NCI-H146 (cell line): ENCODE results near the gene PSMD14.

Experiments used
- DNase-seq: peaks from one replicate; lab custom pipeline; 2025; lab: John Stamatoyannopoulos, UW

PSMD14 gene

DNA sequence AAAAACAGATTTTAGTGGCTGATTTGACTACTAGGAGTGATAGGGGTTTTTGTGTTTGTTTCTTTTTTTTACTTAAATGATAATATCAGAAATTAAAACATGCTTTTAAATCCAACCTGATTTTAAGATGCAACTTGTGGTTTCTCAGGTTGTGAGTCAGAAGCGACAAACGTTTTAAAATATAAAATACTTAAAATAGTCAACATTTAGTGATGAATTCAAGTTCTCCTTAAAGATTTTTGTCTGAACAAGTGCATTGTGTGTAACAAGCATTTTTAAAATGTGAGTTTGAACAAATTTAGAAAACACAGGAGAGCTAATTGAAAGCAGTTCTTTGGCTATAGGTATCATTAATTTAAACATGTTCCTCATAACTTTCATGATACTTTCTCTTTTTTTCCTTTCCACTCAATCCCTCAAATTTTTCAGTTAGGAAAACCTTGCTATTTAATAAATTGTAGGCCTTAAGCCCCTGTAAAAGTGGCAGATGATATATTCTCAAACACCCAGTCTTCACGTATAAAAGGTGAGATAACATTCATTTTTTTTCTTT, 111.5 kb downstream of the PSMD14 start:
- DNase-seq, result no peak

DNA sequence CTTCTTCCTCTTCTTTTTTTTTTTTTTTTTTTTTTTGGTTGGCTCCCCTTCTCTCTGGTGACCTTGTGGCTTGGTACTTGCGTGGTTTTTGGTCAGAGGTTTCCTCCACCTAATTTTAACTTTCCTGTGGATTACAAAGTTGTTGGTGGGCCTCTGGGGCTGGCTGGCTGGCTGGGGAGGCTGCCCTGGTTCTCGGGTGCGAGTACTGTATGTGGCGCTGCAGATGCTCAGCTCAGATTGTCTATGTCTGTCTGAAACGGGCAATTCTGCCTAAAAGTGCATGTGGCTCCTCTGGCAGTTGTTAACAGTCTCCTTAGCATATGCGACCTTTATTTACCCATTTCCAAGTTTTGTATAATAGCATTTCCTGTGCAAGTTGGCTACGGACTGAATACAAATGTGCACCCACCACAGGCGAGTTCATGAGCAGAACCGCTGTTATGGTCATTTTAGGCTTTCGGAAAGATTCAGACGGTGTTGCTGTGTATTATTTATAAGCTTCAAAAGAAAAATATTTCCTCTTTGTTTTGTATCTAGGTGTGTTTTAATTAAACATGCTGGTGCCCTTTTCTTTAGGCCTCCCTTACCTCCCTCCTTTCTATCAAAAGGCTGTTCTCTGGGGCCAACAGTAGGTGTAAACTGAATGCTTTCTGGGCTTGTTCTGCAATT, 112.3 kb downstream of the PSMD14 start:
- DNase-seq, result no peak

DNA sequence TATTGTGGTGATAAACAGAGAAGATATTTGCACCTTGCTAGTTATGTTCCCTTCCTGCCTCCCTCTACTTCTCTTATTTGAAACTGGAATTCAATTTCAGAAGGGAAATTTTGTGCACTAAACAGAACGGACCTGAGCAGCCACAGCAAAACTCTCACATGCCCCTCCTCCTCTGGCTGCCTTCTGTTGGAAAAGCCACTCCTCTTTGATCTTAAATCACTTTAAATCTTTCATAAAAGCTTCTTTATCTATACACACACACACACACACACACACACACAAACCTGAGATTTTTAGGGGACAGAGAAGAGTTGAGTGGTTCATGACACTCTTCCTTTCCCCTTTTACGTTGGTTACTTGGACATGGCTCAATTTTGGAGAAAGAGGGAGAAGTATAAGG, 113.5 kb downstream of the PSMD14 start:
- no peak for DNase-seq

DNA sequence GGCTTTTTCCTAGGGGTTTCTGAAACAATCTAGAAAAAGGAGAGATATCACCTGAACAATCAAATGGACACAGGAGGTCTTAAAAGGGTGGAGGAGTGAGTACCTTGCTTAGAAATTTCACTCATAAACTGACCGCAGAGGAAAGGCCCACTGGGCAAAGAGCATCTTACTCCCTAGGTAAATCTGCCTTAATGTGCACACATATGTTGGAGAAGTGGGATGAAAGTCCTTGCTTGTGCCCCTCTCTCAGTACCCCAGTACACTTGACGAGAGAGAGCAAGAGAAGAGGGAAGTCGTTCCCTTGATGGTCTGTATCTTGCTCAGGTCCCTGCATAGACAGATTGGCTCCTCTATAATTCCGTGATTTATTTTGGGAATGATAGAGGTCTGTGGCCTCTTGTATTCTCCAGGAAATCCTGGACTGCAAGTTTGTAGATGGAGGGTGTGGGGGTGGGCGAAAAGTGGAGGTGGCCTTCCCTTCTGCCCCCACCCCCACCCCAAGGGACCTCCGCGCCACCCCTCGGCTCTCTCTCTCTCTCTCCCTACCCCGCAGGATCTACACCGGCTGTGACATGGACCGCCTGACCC, 114.7 kb downstream of the PSMD14 start:
- DNase-seq, result no peak

DNA sequence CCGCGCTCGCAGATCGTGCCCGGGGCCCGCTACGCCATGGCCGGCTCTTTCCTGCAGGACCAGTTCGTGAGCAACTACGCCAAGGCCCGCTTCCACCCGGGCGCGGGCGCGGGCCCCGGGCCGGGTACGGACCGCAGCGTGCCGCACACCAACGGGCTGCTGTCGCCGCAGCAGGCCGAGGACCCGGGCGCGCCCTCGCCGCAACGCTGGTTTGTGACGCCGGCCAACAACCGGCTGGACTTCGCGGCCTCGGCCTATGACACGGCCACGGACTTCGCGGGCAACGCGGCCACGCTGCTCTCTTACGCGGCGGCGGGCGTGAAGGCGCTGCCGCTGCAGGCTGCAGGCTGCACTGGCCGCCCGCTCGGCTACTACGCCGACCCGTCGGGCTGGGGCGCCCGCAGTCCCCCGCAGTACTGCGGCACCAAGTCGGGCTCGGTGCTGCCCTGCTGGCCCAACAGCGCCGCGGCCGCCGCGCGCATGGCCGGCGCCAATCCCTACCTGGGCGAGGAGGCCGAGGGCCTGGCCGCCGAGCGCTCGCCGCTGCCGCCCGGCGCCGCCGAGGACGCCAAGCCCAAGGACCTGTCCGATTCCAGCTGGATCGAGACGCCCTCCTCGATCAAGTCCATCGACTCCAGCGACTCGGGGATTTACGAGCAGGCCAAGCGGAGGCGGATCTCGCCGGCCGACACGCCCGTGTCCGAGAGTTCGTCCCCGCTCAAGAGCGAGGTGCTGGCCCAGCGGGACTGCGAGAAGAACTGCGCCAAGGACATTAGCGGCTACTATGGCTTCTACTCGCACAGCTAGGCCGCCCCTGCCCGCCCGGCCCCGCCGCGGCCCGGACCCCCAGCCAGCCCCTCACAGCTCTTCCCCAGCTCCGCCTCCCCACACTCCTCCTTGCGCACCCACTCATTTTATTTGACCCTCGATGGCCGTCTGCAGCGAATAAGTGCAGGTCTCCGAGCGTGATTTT, 115.5 kb downstream of the PSMD14 start:
- DNase-seq, result no peak

DNA sequence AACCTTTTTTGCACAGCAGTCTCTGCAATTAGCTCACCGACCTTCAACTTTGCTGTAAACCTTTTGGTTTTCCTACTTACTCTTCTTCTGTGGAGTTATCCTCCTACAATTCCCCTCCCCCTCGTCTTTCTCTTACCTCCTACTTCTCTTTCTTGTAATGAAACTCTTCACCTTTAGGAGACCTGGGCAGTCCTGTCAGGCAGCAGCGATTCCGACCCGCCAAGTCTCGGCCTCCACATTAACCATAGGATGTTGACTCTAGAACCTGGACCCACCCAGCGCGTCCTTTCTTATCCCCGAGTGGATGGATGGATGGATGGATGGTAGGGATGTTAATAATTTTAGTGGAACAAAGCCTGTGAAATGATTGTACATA, 116.2 kb downstream of the PSMD14 start:
- DNase-seq, result no peak

DNA sequence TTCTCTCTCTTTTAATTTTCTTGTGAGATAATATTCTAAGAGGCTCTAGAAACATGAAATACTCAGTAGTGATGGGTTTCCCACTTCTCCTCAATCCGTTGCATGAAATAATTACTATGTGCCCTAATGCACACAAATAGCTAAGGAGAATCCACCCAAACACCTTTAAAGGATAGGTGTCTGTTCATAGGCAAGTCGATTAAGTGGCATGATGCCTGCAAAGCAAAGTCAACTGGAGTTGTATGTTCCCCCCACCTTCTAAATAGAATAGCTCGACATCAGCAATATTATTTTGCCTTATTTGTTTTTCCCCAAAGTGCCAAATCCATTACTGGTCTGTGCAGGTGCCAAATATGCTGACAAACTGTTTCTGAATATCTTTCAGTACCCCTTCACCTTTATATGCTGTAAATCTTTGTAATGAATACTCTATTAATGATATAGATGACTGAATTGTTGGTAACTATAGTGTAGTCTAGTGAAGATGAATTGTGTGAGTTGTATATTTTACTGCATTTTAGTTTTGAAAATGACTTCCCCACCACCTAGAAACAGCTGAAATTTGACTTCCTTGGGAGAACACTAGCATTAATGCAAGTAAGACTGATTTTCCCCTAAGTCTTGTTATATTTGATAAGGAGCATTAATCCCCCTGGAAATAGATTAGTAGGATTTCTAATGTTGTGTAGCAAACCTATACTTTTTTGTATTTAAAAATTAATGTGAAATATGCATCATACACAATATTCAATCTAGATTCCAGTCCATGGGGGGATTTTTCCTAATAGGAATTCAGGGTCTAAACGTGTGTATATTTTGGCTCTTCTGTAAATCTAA, 116.9 kb downstream of the PSMD14 start:
- no peak for DNase-seq

DNA sequence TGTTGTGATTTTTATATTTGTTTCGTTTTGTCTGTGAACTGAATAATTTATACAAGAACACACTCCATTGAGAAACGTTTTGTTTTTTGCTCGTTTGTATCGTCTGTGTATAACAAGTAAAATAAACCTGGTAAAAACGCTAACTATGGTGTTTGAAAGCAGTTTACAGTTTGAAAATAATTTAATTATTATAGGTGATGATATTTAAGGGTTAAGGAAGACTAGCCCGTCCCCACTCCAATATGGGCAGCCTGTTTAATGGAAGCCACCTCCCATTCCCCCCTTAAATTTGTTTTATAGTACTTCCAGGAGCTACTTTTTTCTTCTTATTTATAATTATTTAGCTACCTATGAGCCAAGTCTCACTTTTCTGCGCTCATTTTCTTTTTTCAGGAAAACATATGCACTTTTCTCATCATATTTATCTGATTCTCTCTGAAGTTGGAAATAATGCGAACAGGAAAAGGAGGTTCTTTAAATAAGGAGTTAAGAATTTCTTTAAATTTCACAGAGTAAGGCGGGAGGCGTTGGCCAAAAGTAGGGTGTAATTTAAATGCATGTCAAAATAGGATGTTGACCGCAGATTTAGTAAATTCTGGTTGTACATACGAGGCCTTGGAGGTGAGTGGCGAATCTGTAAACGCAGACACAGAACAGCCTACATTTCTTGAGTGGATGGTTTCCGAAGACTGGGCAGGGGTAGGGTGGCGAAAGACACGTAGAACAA, 117.7 kb downstream of the PSMD14 start:
- DNase-seq, result no peak

DNA sequence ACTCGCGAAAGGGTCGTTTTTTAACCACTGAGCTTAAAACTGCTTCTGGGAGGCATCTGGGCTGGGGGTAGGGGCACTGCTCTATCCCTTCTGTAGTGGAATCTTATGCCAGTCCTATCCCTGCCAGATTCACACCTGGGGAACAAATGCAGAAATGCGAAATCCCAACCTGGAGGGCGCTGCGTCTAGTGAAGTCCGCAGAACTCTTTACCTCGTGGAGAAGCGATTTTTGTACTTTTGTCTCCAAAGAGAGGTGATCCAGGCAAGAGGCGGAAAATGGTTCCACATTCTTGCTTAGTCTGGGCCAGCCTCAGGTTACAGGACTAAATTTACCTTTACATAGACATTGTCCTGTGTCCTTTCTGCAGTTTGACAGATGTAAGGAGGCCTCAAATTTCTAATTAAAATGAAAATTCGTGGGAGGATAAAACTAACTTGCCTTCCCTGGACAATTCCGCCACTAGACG, 118.3 kb downstream of the PSMD14 start:
- DNase-seq, result no peak

DNA sequence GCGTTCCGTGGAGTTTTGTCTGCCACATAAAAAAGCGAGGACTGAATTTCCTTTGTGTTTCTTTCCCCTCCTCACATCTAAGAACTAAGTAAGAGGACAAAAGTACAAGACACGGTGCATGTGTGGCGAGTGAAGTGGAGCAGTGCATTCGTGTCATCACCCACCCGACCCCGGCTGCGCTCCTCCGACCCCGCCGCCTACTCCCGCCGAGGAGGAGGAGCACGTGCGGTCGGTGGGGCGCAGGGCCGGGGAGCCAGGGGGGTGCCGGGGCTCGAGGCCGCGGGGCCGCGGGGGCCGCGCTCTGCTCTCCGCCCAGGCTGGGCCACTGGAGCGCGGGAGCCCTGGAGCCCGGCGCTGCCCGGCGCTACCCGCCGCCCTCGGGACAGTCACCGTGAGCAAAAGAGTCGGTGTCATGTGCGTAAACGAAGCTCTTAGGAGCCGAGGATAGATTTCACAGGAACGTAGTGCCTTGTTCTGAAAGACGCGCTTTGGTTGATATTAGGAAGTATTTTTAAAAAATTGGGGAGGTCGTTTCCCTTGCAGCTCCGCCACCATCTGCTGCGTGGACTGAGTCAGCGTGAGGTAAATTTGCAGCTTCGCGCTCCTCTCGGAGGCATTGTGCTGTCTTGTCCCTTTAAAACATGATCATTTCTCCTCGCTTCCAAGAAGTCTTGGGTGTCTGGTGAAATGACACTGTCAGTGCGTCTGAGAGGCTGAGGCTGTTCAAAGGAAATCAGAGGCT, 118.9 kb downstream of the PSMD14 start:
- no peak for DNase-seq

DNA sequence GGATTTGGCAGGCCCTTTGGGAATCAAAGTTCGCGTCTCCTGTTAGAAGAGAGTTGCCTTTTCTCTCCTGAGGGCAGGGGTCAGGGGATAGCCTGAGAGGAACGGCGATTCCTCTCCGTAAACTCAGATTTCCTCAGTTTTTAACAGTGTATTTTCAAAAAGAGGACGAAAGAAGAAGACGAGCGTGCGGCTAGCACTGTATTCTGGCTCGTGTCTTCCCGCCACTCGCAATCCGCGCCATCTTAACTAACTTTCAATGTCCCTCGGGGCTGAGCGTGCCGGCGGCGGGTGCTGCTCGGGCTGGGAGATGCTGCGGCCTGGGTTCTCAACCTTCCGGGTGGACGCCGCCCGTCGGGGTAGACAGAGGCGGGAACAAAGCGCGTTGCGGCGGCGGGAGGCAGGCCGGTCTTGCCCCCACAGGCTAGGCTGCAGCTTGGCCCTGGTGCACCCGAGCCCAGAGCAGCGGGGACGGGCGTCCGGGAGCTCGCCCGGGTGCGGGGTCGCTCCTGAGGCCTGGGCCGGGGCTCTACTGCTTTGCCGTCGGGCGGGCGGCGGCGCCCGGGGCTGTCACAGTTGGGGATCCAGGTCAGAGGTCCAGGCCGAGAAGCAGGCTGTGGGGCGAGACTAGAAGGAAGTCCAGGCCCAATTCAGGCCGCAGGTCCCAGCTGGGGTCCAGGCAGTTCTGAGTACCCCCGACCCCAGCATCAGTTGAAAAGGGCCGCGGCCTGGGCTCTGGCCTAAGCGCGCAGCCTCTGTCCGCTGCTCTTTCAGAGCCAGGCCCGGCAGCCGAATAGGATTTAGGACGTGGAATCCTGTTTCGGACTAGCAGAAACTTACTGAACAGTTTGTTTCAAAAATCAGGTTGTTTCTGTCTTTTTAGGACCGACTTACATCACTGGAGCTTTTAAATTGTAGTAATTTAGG, 119.7 kb downstream of the PSMD14 start:
- no peak for DNase-seq

DNA sequence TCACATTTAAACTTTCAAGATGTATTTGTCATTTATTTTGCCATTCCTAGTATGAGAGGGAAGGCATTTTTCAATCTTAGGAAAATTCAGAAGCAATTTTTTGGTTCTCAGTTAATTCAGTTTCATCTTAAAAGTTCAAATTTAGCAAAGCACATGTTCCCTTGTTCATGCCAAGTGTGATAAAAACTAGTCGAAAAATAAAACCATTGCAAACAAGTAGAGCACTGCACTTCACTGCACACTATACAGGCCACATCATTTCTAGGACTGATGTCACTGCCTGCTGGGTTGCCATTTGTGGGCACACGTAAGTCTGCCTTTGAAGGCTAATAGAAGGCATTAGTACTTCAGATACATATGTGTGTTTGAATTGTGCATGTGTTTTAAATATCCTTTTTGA, 122.2 kb downstream of the PSMD14 start:
- no peak for DNase-seq

DNA sequence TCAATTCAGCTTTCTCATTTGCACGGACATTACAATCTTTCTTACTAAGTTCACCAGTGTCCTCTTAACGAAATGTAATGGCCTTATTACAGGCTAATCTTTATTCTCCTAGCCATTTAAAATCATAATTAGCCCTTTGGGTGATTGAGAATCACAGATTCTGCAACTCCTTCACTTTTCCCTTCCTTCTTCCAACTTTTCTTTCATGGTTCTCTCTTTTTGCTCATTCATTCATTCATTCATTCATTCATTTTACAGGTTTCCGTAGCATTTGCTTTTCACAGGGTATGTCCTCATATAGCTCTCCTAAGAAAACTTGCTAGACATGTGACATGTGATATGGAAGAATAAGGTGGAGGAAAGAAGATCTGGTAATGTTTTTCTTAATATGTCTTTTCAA, 123.9 kb downstream of the PSMD14 start:
- DNase-seq, result no peak

DNA sequence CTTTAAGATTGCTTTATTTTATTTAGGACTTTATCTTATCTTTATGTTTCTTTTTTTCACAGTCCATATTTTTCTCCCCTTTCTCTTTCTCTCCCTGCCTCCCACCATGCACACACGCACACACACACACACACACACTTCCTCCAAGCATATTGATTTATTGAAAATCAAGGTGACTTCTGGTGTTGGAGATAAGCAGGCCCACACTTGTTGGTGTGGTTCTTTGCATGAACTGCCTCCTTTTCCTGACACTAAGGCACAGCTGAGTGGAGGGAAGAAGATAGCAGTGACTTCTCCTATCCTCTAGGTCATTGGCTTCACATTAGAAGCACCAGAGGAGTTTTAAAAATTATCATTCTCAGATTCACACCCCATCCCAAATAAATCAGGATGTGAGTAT, 125.9 kb downstream of the PSMD14 start:
- DNase-seq, result no peak

DNA sequence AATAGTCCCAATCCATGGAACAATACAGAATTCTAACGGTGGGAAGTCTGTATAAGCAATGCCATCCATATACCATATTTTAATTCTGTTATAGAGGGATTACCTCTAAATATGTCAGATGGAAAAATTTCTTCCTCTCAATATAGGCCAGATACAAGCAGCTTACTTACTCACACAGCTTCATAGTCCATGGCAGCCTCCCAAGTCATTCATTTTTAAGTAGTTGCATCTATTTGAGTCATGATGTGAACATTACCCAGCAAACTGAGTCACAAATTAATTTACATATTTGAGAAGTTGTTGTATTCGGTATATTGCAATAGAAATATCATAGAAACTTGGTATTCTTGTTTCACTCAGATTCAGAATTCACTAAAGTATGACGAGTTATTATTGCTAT, 128.2 kb downstream of the PSMD14 start:
- no peak for DNase-seq

DNA sequence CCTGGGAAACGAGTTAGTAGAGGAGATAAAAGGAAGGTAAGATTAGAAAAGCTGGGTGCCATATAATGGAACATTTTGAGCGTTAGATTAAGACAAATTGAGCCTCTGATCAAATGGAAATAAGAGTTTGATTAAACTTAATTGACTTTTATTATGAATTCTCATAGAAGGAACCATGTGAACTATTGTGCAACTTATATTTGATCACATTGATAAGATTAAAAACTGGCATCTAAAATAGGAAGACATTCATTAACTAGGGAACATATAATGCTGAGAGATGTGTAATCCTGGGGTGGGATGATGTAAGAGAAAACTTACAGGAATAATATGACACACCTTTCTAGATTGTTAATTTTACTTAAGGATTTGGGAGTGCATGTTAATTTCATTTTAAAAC, 130.4 kb downstream of the PSMD14 start:
- DNase-seq, result no peak

DNA sequence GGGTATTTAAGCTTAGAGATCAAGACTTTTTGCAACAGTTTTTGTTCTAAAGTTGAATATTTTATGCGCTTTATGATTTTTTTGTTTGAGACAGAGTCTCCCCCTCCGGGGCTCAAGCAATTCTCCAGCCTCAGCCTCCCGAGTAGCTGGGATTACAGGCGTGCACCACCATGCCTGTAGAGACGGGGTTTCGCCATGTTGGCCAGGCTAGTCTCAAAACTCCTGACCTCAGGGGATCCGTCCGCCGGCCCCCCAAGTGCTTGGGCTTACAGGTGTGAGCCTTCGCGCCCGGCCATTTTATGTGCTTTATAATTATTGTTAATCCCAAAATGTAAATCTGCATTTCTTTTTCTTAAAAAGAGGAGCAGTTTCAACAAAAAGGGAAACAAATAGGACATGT, 136.9 kb downstream of the PSMD14 start:
- DNase-seq, result no peak

DNA sequence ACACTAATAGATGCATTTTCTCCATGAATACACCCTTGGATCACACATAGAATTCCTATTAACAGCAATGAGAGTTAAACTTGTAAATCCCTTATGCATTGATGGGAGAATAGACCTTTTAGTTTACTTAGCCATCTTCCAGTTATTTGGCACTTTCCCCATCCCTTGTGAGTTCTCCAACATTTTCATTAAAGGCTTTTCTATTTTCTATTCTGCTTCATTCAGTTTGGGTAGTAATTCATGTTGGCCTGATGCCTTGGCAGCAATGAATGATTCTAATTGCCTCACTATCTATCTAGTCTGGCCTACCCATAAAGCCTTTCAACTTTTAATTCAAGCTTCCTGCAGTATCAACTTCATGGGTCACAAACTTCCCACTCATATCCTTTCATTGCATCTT, 140.2 kb downstream of the PSMD14 start:
- no peak for DNase-seq
